Ishikawa (cell line): ENCODE measurements around the gene IMPG1.

Experiments used
- CEBPB ChIP-seq: IDR thresholded peaks from 2 replicates; pipeline ENCODE4 v1.6.1; 2012
- CREB1 ChIP-seq: IDR thresholded peaks from 2 replicates; pipeline ENCODE4 v1.6.1; 2012; ENCODE audit warnings: low read depth
- EGR1 ChIP-seq: IDR thresholded peaks from 2 replicates; pipeline ENCODE4 v1.6.1; 2012
- EP300 ChIP-seq: IDR thresholded peaks from 2 replicates; pipeline ENCODE4 v1.6.1; 2012; ENCODE audit warnings: borderline replicate concordance
- FOXM1 ChIP-seq: IDR thresholded peaks from 2 replicates; pipeline ENCODE4 v1.6.1; 2012; ENCODE audit warnings: low read depth, borderline replicate concordance
- MAX ChIP-seq: IDR thresholded peaks from 2 replicates; pipeline ENCODE4 v1.6.1; 2012
- NFIC ChIP-seq: IDR thresholded peaks from 2 replicates; pipeline ENCODE4 v1.6.1; 2012
- RAD21 ChIP-seq: IDR thresholded peaks from 2 replicates; pipeline ENCODE4 v1.6.1; 2012; ENCODE audit warnings: low read depth
- REST ChIP-seq: IDR thresholded peaks from 2 replicates; pipeline ENCODE4 v1.6.1; 2012; ENCODE audit warnings: low read depth, mild to moderate bottlenecking
- TAF1 ChIP-seq: IDR thresholded peaks from 2 replicates; pipeline ENCODE4 v1.6.1; 2012; ENCODE audit warnings: low read depth, mild to moderate bottlenecking
- TCF12 ChIP-seq: IDR thresholded peaks from 2 replicates; pipeline ENCODE4 v1.6.1; 2012; ENCODE audit warnings: low read depth
- TEAD4 ChIP-seq: IDR thresholded peaks from 2 replicates; pipeline ENCODE4 v1.6.1; 2012
- USF1 ChIP-seq: IDR thresholded peaks from 2 replicates; pipeline ENCODE4 v1.6.1; 2012
- YY1 ChIP-seq: IDR thresholded peaks from 2 replicates; pipeline ENCODE4 v1.6.1; 2012; ENCODE audit warnings: low read depth
- ZBTB7A ChIP-seq: IDR thresholded peaks from 2 replicates; pipeline ENCODE4 v1.6.1; 2012; ENCODE audit warnings: low read depth

The IMPG1 gene

GRCh38 chr6:75997696-75998095, 74.8 kb downstream of the IMPG1 start:
- TF ChIP-seq EP300 (no peak), TCF12 (no peak), REST (no peak), TAF1 (no peak), USF1 (no peak), YY1 (no peak), CREB1 (no peak), EGR1 (no peak), FOXM1 (no peak)

GRCh38 chr6:75993236-75994162, 79.0 kb downstream of the IMPG1 start:
- TF ChIP-seq ZBTB7A (no peak), MAX (no peak), YY1 (no peak), NFIC (no peak), FOXM1 (no peak), RAD21 (no peak)

- TF ChIP-seq CREB1 (no peak), NFIC (no peak), EGR1 (no peak), REST (no peak), CEBPB (no peak), YY1 (no peak), TCF12 (no peak), FOXM1 (no peak), TEAD4 (no peak), MAX (no peak), USF1 (no peak), EP300 (no peak), TAF1 (no peak)
Observed at GRCh38 chr6:75991941-75992340, 80.5 kb downstream of the IMPG1 start.

GRCh38 chr6:75986935-75987334, 85.5 kb downstream of the IMPG1 start:
- TF ChIP-seq MAX (no peak), USF1 (no peak), EGR1 (no peak), CEBPB (no peak), CREB1 (no peak), FOXM1 (no peak), EP300 (no peak), TAF1 (no peak), REST (no peak), NFIC (no peak), TEAD4 (no peak), YY1 (no peak), ZBTB7A (no peak), TCF12 (no peak), RAD21 (no peak)
